GM10266 (cell line): ENCODE results near the gene SEPTIN14.
"Not testable (repeated sequence)": the region's sequence is repeated elsewhere in the genome, so short reads cannot be mapped to it uniquely, and the experiment has no call there.

ENCODE experiments used
- DNase-seq: peaks from one replicate; pipeline ENCODE4 v3.0.0; 2012; ENCODE audit errors: extremely low spot score
- TF ChIP-seq, protein P1 (sequence below): IDR thresholded peaks from 2 replicates; pipeline ENCODE4 v1.5.1; 2012; ENCODE audit warnings: mild to moderate bottlenecking, low read depth; ENCODE audit not compliant: control insufficient read depth, insufficient read depth; ENCODE audit errors: missing control alignments

Gene SEPTIN14

GRCh38 chr7:55818686-55819085, 43.9 kb downstream of the SEPTIN14 start:
- TF ChIP-seq, protein P1, sequence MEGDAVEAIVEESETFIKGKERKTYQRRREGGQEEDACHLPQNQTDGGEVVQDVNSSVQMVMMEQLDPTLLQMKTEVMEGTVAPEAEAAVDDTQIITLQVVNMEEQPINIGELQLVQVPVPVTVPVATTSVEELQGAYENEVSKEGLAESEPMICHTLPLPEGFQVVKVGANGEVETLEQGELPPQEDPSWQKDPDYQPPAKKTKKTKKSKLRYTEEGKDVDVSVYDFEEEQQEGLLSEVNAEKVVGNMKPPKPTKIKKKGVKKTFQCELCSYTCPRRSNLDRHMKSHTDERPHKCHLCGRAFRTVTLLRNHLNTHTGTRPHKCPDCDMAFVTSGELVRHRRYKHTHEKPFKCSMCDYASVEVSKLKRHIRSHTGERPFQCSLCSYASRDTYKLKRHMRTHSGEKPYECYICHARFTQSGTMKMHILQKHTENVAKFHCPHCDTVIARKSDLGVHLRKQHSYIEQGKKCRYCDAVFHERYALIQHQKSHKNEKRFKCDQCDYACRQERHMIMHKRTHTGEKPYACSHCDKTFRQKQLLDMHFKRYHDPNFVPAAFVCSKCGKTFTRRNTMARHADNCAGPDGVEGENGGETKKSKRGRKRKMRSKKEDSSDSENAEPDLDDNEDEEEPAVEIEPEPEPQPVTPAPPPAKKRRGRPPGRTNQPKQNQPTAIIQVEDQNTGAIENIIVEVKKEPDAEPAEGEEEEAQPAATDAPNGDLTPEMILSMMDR = no peak
- DNase-seq = no peak

DNA sequence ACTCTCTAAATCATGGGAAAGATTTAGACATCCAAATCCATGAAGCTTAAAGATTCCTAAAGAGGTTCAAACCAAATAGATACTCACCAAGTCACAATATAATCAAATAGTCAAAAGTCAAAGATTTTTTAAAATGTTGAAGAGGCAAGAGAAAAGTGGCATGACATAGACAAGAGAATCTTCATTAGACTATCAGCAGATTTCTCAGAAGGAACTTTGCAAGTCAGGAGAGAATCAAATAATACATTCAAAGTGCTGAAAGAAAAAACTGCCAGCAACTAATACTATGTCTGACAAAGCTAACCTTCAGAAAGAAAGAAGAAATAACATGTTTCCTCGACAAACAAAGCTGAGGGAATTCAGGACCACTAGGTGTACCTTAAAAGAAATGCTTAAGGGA, 65.3 kb downstream of the SEPTIN14 start:
- not testable (repeated sequence) for DNase-seq

DNA sequence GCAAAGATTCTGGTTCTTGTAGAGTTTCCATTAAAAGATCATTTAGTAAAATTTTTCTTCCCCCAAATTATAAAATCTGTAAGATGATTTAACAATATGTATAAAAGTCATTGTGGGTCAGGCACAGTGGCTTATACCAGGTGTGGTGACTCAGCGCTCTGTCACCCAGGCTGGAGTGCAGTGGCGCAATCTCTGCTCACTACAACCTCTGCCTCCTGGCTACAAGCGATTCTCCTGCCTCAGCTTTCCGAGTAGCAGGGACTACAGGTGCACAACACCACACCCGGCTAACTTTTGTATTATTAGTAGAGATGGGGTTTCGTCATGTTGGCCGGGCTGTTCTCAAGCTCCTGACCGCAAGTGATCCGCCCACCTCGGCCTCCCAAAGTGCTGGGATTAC, 68.0 kb downstream of the SEPTIN14 start:
- no peak for DNase-seq
- TF ChIP-seq, protein P1 = no peak

DNA sequence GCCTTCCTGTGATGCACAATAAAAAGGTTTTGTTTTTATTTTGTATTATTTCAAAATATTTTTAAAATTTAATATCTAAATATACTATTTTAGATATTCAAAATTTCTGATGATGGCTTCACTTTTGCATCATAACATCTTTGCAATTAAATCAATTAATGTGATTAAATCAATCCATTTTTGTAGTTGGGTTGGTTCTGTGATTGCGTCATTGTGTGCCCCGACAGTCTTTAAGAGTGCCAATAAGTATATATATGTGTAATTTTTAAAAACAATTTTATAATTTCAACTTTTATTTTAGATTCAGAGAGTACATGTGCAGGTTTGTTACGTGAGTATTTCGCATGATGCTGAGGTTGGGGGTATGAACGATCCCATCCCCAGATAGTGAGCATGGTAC, 70.5 kb downstream of the SEPTIN14 start:
- no peak for DNase-seq
- TF ChIP-seq, protein P1 = no peak

DNA sequence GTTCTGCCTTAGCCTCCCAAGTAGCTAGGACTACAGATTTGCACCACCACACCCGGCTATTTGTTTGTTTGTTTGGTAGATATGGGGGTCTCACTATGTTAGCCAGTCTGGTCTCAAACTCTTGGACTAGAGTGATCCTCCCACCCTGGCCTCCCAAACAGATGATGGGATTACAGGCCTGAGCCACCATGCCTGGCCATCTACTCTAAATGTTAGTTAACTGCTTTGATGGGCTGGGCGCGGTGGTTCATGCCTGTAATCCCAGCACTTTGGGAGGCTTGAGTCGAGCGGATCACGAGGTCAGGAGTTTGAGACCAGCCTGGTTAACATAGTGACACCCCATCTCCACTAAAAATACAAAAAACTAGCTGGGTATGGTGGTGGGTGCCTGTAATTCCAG, 74.8 kb downstream of the SEPTIN14 start:
- DNase-seq = no peak
- TF ChIP-seq, protein P1 = no peak

DNA sequence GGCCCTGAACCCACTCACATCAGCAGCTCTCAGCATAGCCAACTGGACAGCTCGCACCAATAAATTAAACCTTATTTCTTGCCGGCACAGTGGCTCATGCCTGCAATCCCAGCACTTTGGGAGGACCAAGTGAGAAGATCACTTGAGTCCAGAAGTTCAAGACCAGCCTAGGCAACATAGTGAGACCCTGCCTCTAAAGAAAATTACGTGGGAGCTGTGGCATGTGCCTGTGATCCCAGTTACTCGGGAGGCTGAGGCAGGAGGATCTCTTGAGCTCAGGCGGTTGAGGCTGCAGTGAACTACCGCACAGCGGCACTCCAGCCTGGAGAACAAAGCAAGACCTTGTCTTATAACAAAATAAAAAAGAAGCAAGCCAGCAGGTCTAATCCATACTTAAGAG, 75.7 kb downstream of the SEPTIN14 start:
- DNase-seq = no peak
- TF ChIP-seq, protein P1 = no peak

DNA sequence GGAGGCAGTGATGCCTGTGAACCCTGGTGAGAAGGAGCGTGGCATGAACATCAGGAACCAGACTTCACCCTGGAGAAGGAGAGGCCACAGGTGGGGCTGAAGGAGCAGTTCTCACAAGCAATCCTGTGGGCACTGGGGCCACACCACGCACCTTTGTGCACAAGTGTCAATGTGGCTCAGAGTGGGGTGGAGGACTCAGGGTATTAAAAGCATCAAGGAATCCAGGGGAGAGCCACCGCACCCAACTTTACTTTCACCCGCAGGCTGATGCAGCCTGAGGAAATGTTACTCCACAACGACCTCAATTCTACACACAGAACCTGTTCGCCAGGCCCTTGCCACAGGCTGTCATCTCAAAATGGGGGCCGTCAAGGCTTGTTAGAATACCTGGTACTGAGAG, 77.1 kb downstream of the SEPTIN14 start:
- not testable (repeated sequence) for DNase-seq

DNA sequence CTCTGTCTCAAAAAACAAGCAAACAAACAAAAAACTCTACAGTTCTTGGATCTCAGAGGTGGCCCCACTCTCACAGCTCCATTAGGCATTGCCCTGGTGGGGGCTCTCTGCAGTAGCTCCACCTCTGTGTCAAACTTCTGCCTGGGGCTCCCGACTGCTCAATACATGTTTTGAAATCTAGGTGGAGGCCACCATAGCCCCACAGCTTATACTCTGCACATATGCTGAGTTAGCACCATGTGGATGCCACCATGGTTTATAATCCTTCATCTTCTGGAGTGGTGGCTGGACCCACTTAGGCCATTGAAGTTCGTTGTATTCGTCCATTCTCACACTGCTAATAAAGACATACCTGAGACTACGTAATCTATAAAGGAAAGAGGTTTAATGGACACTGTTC, 78.4 kb downstream of the SEPTIN14 start:
- no peak for DNase-seq
- TF ChIP-seq, protein P1 = no peak
